OCI-LY3 (cell line): ENCODE measurements around the gene ROBO1.
"Not testable (repeated sequence)": the region's sequence is repeated elsewhere in the genome, so short reads cannot be mapped to it uniquely, and the experiment has no call there.

Source experiments
- H2AFZ ChIP-seq: fragments of 200-600, 300-600 bp; shearing (Covaris generic); 2 replicates; pipeline ENCODE4 v1.6.0; 2014; ENCODE audit warnings: antibody characterized with exemption, low read depth, low read length
- H3K27ac ChIP-seq: fragments of 200-600, 300-600 bp; sonication (generic); 2 replicates; pipeline ENCODE4 v1.5.1; 2014; ENCODE audit warnings: mild to moderate bottlenecking, low read length, moderate library complexity, mixed read lengths
- H3K27me3 ChIP-seq: fragments of 200-600, 300-600 bp; sonication (generic); 2 replicates; pipeline ENCODE4 v1.6.1; 2014; ENCODE audit warnings: low read depth, low read length, mixed read lengths
- H3K36me3 ChIP-seq: fragments of 200-600, 300-600 bp; sonication (generic); replicated peaks from 2 replicates; pipeline ENCODE3; 2014; ENCODE audit warnings: low read depth, low read length, mixed read lengths
- H3K4me1 ChIP-seq: fragments of 300-600, 200-600 bp; sonication (generic); 2 replicates; pipeline ENCODE4 v1.6.1; 2014; ENCODE audit warnings: low read length, mixed read lengths
- H3K4me2 ChIP-seq: fragments of 200-600, 300-600 bp; sonication (generic); 2 replicates; pipeline ENCODE4 v1.6.1; 2014; ENCODE audit warnings: low read length, mixed read lengths
- H3K4me3 ChIP-seq: fragments of 300-600, 200-600 bp; sonication (generic); 2 replicates; pipeline ENCODE4 v1.5.1; 2014; ENCODE audit warnings: antibody characterized with exemption, mild to moderate bottlenecking, low read length, moderate library complexity
- H3K79me2 ChIP-seq: fragments of 300-600, 200-600 bp; shearing (Covaris generic); 2 replicates; pipeline ENCODE4 v1.6.1; 2014; ENCODE audit warnings: mild to moderate bottlenecking, low read length, mixed read lengths
- H3K9ac ChIP-seq: fragments of 300-600, 200-600 bp; shearing (Covaris generic); 2 replicates; pipeline ENCODE4 v1.6.0; 2014; ENCODE audit warnings: mild to moderate bottlenecking, low read length, moderate library complexity
- H3K9me3 ChIP-seq: fragments of 200-600, 300-600 bp; shearing (Covaris generic); 2 replicates; pipeline ENCODE4 v1.6.1; 2014; ENCODE audit warnings: low read length, mixed read lengths; ENCODE audit not compliant: insufficient read depth
- H4K20me1 ChIP-seq: fragments of 200-600, 300-600 bp; sonication (generic); 2 replicates; pipeline ENCODE4 v1.6.1; 2016; ENCODE audit warnings: low read length, mixed read lengths; ENCODE audit not compliant: insufficient read depth
- EZH2phosphoT487 ChIP-seq: fragments of 200-600 bp; shearing (Covaris generic); IDR thresholded peaks from 2 replicates; pipeline ENCODE4 v1.6.1; 2018; ENCODE audit warnings: antibody characterized with exemption, mixed run types, low read depth
- TF ChIP-seq, protein P1 (sequence below): fragments of 200-600, 300-600 bp; sonication (generic); IDR thresholded peaks from 2 replicates; pipeline ENCODE4 v1.5.1; 2014; ENCODE audit warnings: antibody characterized with exemption, low read length, low read depth

ROBO1 gene

GRCh38 chr3:79339846-79340245 lies 428.0 kb downstream of the ROBO1 start:
- no peak overlapping the region for H3K4me2 ChIP-seq
- H3K27ac ChIP-seq = no peak overlapping the region
- H3K9me3 ChIP-seq = peaks cover 5% of the 10 kb centered on the region; the same call in 1 of the 2 replicates
- H3K4me3 ChIP-seq = no peak overlapping the region
- no peak for TF ChIP-seq EZH2phosphoT487
- TF ChIP-seq, protein P1, sequence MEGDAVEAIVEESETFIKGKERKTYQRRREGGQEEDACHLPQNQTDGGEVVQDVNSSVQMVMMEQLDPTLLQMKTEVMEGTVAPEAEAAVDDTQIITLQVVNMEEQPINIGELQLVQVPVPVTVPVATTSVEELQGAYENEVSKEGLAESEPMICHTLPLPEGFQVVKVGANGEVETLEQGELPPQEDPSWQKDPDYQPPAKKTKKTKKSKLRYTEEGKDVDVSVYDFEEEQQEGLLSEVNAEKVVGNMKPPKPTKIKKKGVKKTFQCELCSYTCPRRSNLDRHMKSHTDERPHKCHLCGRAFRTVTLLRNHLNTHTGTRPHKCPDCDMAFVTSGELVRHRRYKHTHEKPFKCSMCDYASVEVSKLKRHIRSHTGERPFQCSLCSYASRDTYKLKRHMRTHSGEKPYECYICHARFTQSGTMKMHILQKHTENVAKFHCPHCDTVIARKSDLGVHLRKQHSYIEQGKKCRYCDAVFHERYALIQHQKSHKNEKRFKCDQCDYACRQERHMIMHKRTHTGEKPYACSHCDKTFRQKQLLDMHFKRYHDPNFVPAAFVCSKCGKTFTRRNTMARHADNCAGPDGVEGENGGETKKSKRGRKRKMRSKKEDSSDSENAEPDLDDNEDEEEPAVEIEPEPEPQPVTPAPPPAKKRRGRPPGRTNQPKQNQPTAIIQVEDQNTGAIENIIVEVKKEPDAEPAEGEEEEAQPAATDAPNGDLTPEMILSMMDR = no peak
- H3K9ac ChIP-seq = no peak overlapping the region
- H3K36me3 ChIP-seq = no peaks in the 10 kb centered on the region
- no peaks in the 10 kb centered on the region for H3K4me1 ChIP-seq
- H2AFZ ChIP-seq = no peak overlapping the region
- H4K20me1 ChIP-seq = no peaks in the 10 kb centered on the region
- H3K79me2 ChIP-seq = no peaks in the 10 kb centered on the region
- H3K27me3 ChIP-seq = no peaks in the 10 kb centered on the region

DNA sequence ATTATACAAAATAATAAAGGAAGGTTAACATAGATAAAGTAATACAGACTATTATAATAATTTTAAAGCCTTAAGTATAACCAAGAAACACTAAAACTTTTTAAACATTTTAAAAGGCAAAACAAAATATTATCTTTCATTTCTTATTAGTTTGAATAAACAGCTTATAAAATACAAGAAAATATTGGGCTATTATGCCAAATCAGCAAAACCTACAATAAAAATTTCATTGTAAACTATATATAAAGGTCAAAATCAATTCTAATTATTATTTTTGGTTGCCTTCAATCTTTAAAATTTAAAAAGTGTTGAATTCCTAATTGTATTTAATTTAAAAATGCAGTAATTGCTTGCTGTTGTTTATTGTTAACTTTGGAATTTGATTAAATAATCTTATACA lies 430.0 kb downstream of the ROBO1 start:
- Histone ChIP-seq H3K9me3 (peaks cover 5% of the 10 kb centered on the region; the same call in 1 of the 2 replicates), H3K4me3 (no peak overlapping the region), H3K4me2 (no peak overlapping the region), H2AFZ (no peak overlapping the region), H3K36me3 (no peaks in the 10 kb centered on the region), H3K27ac (no peak overlapping the region), H3K79me2 (no peaks in the 10 kb centered on the region), H3K4me1 (no peaks in the 10 kb centered on the region), H4K20me1 (no peaks in the 10 kb centered on the region), H3K27me3 (no peaks in the 10 kb centered on the region), H3K9ac (no peak overlapping the region)
- TF ChIP-seq EZH2phosphoT487 = no peak
- TF ChIP-seq, protein P1 = no peak

DNA sequence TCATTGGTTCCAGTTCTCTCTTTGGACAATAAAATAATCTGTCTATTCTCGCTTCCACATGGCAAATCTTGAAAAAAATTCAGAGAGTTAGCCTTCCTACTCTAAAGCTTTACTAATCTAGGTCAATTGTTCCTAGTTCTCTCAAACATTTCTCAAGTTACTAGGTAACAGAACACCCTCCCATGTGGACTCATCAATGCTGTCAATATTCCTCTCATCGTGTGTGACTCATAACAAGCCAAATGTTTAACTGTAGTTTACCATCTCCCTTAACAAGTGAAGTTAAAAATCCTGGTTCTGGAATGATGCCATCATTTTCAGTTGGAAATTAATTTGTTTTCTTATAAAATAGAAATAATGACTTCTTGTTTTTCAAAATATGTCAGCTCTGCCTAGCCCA lies 438.6 kb downstream of the ROBO1 start:
- Histone ChIP-seq H3K9ac (no peak overlapping the region), H4K20me1 (no peaks in the 10 kb centered on the region), H3K4me1 (peaks cover 6% of the 10 kb centered on the region; the same call in 1 of the 2 replicates), H3K4me3 (no peak overlapping the region), H3K27me3 (no peaks in the 10 kb centered on the region), H3K4me2 (no peak overlapping the region), H2AFZ (peak overlapping the region; percentile 13; the same call in 1 of the 2 replicates), H3K36me3 (no peaks in the 10 kb centered on the region), H3K9me3 (no peaks in the 10 kb centered on the region), H3K79me2 (no peaks in the 10 kb centered on the region), H3K27ac (no peak overlapping the region)
- no peak for TF ChIP-seq EZH2phosphoT487
- TF ChIP-seq, protein P1 = no peak

DNA sequence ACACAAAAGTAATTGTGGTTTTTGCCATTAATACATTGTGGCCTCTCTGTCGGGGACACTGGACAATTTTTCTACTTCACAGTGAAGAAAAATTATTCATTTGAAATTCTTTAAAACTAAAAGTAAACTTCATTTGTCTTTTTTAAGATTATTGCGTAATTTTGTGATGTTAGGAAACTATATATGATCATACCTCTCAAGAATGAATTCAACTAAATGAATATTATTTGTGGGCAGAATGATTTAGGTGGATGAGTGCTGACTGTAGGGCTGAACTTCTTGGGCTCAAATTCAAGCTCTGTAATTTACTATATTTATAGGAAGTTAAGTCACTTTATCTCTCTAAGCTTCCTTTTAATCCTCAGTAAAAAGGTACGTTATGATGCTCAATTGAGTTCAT lies 441.2 kb downstream of the ROBO1 start:
- H3K27ac ChIP-seq = no peak overlapping the region

DNA sequence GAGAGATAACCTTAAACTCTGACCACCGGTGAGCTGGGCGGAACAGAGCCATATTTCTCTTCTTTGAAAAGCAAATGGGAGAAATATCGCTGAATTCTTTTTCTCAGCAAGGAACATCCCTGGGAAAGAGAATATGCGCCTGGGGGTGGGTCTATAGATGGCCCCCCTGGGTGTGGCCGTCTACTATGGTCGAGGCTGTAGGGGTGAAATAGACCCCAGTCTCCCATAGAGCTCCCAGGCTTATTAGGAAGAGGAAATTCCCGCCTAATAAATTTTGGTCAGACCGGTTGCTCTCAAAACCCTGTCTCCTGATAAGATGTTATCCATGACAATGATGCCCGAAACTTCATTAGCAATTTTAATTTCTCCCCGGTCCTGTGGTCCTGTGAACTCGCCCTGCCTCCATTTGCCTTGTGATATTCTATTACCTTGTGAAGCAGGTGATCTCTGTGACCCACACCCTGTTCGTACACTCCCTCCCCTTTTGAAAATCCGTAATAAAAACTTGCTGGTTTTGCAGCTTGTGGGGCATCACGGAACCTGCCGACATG lies 441.9 kb downstream of the ROBO1 start:
- H3K79me2 ChIP-seq, H3K36me3 ChIP-seq, H3K27me3 ChIP-seq, H3K4me1 ChIP-seq, H3K4me3 ChIP-seq, H3K9ac ChIP-seq, H4K20me1 ChIP-seq, H2AFZ ChIP-seq, H3K27ac ChIP-seq, H3K9me3 ChIP-seq, H3K4me2 ChIP-seq: not testable (repeated sequence)

More for the DNA sequence above, 441.2 kb downstream of the ROBO1 start:
- Histone ChIP-seq H4K20me1 (no peaks in the 10 kb centered on the region), H3K36me3 (no peaks in the 10 kb centered on the region), H3K9ac (no peak overlapping the region), H3K9me3 (no peaks in the 10 kb centered on the region), H3K79me2 (no peaks in the 10 kb centered on the region), H3K4me3 (no peak overlapping the region), H2AFZ (no peak overlapping the region), H3K27me3 (no peaks in the 10 kb centered on the region), H3K4me2 (no peak overlapping the region), H3K4me1 (peaks cover 6% of the 10 kb centered on the region; the same call in 1 of the 2 replicates)
- TF ChIP-seq, protein P1 = no peak
- no peak for TF ChIP-seq EZH2phosphoT487
